NCI-H2196 (cell line): ENCODE data around the gene SCUBE1.
A peak's percentile ranks its signal among the peaks of the same experiment; 100 is the strongest.

Experiments used
- DNase-seq: peaks from one replicate; lab custom pipeline; 2025; ENCODE audit not compliant: unreplicated experiment; lab: John Stamatoyannopoulos, UW

The SCUBE1 gene

GRCh38 chr22:43240614-43241013 lies 102.6 kb downstream of the SCUBE1 start:
- DNase-seq, result no peak

DNA sequence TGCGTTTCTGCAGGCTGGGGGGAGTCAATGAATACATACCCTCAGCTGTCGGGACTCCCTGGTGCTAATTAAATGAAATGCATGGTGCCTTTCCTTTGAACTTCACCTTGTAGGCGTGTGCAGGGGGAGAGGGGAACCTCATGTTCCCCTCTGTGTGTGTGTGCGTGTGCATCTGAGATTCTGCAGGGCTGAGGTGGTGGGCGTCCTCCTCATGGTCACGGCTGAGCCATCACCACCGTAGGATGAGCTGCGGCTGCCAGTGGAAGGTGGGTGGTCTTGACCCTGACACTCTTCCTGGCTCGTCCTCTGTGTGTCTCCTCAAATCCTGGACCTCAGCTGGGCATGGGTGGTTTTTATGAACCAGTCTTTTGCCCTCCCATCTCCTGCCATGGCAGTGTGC lies 103.2 kb downstream of the SCUBE1 start:
- no peak for DNase-seq

GRCh38 chr22:43239193-43239780 lies 103.9 kb downstream of the SCUBE1 start:
- DNase-seq, result no peak

- no peak for DNase-seq
These were observed 104.6 kb downstream of the SCUBE1 start for GRCh38 chr22:43238526-43239006.

DNA sequence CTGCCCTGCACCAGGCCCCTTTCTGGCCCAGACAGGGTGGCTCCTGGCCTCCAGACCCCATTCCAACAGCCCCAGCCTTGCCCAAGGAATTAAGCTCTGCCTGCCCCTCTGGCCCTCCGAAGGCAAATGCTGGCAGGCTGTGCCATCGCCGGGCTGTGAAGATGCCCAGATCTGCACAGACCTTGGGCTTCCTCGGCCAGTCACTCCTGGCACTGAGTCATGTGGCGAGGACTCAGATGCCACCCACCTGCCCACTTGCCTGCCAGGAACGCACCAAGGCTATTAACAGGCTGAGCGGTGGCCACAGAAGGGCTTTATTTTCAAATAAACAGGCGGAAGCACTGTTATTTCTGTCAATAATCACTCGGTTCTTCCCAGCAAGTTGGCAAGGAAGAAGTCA lies 105.9 kb downstream of the SCUBE1 start:
- DNase-seq, result peak; percentile 67

- peak; percentile 77 for DNase-seq
These were observed 106.6 kb downstream of the SCUBE1 start for GRCh38 chr22:43236411-43237166.

- DNase-seq, result no peak
These were observed 107.4 kb downstream of the SCUBE1 start for GRCh38 chr22:43235445-43236409.

DNA sequence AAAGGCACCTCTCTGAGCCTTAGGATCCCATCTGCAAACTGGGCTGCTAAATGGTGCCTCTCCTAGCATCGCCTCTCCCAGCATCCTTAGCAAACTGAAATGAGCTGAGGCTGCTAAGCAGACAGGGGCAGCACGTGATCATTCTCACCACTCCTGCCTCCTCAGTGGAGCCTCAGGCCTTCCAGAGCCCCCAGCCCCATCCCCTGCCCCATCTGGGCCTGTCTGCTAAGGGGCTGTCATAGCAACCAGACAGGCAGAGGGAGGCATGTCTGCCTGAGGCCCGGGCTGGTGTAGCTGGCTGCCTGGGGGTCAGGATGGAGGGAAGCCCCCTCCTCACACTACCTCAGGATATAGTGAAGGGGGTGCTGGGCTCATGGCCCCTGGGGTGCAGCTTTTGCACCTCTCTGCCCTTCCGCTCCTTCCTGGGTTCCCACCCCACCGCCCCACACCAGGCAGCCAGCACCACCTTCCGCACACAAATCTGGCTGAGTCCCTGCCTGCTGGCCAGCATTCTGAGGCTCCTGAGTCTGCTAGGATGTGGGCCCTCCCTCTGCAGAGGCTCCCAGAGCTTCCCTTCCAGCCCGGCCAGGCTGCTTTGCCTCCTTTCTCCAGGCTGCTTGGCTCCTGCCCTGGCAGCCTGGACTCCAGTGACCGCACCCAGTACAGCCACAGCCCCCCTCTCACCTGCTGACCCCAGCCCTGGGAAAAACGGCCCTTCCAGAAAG lies 108.7 kb downstream of the SCUBE1 start:
- no peak for DNase-seq

DNA sequence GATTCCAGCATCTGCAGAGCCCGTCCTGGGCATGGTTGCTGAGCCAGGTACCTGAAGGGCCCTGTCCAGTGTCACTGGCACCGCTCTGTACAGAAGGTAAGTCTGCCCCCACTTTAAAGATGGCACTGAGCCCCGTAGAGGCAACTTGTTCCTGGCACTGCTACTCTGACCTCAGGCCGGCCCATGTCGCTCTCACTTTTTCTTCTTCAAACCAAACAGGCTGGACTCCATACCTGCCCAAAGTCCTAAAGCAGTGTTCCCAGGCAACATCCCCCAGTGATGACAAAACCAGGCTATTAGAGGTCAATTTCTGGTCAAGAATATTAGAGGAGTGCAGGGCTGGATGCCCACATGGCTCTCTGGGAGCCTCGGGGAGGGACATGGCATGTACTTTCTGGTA lies 109.6 kb downstream of the SCUBE1 start:
- DNase-seq, result no peak

GRCh38 chr22:43232445-43232844 lies 110.7 kb downstream of the SCUBE1 start:
- DNase-seq, result no peak

DNA sequence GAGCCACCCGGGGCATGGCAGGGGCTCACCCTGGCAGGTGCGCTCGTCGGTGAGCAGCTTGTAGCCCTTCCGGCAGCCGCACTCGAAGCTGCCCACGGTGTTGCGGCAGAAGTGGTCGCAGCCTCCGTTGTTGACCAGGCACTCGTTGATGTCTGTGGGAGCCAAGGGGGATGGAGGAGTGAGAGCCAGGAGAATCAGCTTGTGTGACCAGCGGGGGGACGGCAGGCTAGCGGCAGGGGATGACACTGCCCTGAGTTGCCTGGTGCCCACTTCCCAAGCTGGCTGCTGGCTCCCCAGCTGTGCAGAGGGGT lies 111.5 kb downstream of the SCUBE1 start:
- DNase-seq, result no peak

DNA sequence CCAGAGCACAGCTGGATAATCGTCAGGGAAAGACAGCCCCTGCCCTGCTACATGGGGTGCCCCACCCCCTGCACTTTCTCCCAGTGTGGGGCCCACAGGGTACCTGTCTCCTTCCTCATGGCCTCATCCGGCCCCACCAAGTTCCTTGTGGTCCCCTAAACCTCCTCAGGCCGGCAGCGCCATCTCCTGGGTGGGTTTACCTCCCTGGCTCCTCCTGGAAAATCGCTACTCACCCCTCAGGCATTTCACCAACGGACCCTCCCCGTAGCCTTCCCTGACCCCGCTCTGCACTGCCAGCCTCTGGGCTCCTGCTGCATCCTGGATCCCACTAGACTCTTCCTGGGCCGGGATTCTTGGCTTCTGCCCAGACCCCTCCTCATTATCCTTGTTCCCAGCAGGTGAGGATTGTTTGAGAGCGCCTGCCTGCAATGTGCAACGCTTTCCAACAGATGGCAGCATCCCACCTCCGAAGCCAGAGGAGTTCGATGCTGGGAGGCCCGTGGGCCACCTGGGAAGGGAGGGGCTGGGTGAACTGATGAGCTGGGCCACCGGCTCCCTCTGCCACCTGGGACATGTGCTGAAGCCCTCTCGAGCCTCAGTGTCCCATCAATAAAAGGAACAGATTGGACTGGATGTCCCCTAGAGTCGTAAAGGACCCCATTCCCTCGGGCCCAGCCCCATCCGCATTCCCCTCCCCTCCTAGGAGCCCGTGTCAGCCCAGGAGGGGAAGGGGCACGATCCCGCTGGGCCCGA lies 112.0 kb downstream of the SCUBE1 start:
- peak; percentile 87 for DNase-seq

- no peak for DNase-seq
These were observed 112.6 kb downstream of the SCUBE1 start for GRCh38 chr22:43230571-43230970.

- DNase-seq, result no peak
These were observed 114.3 kb downstream of the SCUBE1 start for GRCh38 chr22:43228863-43229262.

GRCh38 chr22:43228330-43228729 lies 114.8 kb downstream of the SCUBE1 start:
- DNase-seq, result peak; percentile 58

GRCh38 chr22:43227239-43227630 lies 115.9 kb downstream of the SCUBE1 start:
- no peak for DNase-seq

GRCh38 chr22:43226377-43227238 lies 116.6 kb downstream of the SCUBE1 start:
- no peak for DNase-seq

DNA sequence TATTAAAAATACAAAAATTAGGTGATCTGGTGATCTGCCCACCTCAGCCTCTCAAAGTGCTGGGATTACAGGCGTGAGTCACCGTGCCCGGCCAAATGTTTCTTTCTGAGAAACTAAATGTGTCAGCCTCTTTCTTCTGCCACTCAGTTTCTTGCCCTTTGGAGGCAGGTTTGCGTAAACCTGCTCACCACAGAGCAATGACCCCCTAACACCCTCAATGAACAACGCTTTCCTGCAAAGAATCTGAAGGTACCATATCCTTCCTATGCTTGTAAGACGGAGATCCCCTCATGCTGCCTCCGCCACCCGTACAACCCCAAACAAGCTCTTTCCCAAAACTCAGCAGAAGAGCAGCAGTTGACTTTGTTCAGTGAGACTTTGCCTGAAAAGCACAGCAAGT lies 117.6 kb downstream of the SCUBE1 start:
- no peak for DNase-seq

DNA sequence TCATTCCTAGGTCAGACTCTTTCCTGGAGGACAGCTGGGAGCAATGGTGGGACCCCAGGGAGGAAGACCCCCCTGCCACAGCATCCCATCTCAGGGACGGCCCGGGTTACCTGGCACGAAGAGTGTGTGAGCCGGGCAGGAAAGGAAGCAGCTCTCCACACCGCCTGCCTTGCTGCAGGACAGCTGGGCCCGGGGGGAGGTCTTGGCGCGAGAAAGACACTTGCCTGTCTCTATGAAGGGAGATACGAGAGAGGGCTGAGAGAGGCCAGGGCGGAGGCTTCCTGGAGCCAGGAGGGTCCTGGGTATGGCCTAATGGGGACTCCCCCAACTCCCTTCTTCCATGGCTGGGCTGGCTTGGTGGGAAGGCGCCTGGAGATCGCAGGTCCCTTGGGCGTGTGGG lies 120.2 kb downstream of the SCUBE1 start:
- DNase-seq, result no peak
